HG02885 (cell line): ENCODE results near the gene SAMD7.

Experiments used
- ATAC-seq: cut with Tn5 transposase; IDR thresholded peaks from one replicate; pipeline ENCODE4 v1.9.1; 2021; ENCODE audit warnings: mild to moderate bottlenecking; ENCODE audit not compliant: unreplicated experiment, poor library complexity

The SAMD7 gene, protein sequence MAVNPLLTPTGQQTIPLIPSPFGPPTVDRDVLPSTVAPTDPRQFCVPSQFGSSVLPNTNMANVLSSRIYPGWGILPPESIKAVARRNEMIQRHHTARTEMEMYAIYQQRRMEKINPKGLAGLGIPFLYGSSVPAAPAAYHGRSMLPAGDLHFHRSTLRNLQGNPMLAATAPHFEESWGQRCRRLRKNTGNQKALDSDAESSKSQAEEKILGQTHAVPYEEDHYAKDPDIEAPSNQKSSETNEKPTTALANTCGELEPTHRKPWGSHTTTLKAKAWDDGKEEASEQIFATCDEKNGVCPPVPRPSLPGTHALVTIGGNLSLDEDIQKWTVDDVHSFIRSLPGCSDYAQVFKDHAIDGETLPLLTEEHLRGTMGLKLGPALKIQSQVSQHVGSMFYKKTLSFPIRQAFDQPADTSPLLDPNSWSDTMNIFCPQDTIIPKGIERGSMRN

DNA sequence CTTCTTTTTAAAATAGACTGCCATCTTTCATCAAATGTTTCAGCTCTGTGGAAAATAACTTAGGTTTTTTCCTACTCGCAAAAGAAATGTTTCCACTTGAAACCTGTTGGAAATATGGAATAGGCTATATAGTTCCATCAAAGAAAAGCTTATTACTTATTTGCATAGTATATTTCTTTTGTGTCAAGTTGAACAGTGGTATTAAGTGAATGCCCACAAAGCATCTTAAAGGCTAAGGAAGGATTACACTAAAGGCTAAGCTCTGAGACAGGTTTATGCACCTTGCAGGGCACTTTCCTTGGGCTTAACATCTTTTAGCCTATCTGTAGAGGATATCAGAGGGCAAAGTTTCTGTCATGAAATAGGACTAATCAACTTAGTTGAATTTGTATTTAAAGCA, at the start of gene SAMD7:
Gene SAMD7, plus strand, starts transcription at position 301 of the 400 bp plus-strand sequence. CDS start 7,927 bp downstream, outside the sequence.
- ATAC-seq, result no peak

DNA sequence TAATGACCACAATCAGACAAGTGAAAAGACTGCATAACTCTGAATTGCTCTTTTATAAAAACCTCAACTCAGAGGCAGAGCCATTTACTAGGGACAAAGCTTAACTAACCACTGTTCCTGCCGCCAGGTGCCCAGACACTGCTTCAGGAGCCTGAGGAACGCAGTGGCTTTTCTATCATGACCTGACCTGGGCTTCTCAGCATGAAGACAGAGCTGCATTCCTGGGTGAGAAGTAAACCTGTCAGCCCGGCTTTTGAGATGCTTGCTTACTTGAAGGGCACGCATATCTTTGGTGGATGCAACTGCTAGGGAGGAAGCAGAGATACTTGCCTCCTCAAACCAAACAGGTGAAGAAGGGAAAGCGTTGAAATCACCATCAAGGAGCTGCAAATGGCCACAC, 49.5 kb upstream of the SAMD7 start:
- no peak for ATAC-seq

DNA sequence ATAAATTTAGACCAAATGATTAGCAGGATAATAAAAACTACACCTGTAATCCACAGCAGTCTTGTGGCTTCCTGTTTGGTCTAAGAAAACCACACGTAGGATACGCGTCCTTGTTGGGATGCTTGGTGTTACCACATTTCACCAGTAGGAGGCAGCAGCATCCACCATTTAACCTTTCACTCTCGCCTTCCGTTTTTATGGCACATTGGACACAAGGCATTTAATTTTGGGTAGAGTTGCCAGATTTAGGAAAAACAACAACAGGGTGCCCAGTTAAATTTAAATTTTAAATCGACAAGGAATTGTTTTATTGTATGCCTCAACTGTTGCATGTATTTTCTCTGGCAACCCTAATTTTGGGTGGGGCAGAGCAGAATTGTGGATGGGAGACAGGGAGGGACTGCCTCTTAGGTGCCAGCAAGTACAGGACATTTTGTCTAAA, 47.9 kb upstream of the SAMD7 start:
- peak; percentile 69 for ATAC-seq

DNA sequence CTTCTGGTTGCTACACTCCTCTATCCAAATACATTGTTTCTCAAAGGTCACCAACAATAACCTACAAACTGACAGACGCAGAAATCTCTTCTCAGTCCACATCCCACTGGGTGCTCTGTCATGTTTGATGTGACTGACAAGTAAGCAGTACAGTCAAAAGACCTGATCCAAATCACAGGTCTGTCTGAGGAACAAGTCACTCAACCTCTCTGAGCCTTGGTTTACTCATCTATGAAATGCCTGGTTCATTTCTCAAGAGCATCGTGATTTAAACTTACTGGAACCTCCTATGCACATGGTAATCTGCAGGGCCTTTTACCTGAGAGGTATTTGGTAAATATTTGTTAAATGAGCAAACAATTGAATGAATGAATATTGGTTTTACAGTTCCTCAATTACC, 47.1 kb upstream of the SAMD7 start:
- no peak for ATAC-seq

DNA sequence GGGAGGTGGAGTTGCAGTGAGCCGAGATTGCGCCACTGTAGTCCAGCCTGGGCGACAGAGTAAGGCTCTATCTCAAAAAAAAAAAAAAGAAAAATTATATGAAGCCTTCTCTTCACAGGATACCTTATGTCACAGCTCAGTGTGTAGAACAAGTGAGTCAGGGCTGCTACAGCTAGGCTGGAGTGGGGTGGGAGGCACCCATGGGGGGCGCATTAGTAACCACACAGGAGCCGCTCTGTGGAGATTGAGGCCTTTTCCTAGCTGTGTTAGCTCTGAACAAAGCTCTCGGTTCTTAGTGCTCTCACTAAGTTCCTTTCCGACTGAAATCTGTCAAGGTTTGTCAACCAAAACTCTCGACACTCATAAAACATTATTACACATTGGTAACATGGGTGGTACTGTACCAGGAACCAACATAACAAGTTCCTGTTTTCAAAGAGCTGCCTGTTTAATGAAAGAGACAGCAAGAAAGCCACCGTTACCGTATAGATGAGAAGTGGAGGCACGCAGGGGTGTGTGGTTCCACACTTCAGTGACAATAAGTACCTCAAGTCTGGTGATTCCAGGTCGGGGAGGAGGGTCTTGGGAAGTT, 46.1 kb upstream of the SAMD7 start:
- peak; percentile 41 for ATAC-seq

DNA sequence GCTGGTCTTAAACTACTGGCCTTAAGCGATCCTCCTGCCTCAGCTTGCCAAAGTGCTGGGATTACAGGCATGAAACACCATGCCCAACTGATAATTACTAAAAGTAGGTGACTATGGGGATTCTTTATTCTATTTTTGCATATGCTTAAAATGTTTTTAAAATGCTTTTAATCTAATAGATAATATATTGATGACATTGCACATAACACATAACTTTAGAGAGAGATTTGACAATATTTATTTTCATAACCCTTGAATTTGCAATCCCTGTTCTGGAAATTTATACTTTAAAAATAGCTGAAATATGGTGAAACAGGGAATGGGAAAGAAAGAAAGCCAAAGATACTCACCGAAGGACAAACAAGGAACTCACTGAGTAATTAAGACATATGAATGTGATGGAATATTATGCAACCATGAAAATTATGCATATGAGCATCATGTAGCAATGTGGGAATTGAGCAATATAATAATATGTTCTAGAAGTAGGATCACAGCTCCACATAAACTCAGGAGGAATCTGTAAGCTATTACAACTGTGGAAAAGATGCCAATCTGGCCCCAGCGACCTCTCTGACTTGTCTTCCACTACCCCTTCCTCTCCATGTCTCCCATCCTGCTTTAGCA, 43.7 kb upstream of the SAMD7 start:
- ATAC-seq, result no peak

DNA sequence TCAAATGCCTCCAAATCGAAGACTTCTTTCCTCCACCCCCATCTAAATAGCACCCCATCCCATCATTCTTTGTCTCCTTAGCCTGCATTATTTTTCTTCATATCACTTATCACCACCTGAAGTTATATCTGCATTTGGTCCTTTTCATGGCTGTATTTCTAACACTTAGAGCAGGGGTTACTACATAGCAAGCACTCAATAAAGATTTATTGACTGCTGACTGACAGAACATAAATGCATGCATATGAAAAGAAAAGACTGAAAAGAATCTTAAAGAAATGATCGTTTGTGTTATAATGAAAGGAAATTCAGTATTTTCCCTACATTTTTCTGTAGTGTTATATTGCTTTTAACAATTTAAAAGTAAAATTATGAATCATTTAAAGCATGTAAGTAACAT, 43.0 kb upstream of the SAMD7 start:
- ATAC-seq, result no peak

DNA sequence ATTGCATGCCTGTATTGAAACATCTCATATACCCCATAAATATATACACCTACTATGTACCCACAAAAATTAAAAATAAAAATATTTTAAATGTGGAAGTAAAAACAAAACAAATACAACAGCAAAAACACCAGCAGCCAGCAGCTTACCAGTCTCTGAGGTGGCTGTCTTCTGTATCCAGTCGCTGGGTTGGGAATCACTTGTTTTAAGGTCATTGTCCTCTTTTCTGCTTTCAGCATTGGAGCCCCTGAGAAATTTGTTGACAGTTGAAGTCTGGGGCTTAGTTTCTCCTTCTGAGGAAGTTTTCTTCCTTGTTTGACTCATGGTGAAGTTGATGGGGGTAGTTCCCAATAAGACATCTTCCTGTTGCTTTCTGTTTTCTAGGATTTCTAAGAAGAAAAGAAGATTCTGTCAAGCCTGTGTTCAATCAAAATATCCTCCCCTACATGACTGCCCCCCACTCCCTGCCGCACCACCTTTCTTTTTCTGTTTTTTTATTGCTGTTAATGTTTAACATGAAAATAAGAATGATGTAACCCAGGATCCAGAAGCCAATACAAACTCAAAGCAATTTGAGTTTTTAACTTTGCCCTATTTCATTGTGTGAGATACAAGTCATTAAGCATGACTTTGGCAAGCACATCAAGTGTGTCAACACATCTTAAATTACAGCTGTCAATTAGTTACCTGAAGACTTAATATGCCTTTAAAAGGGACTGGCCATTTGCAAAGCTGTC, 41.7 kb upstream of the SAMD7 start, which contains the start of gene LRRC31:
Gene LRRC31, minus strand, starts transcription at position 452 of the 737 bp plus-strand sequence. Its CDS starts 128 bp downstream, at position 324.
- no peak for ATAC-seq

DNA sequence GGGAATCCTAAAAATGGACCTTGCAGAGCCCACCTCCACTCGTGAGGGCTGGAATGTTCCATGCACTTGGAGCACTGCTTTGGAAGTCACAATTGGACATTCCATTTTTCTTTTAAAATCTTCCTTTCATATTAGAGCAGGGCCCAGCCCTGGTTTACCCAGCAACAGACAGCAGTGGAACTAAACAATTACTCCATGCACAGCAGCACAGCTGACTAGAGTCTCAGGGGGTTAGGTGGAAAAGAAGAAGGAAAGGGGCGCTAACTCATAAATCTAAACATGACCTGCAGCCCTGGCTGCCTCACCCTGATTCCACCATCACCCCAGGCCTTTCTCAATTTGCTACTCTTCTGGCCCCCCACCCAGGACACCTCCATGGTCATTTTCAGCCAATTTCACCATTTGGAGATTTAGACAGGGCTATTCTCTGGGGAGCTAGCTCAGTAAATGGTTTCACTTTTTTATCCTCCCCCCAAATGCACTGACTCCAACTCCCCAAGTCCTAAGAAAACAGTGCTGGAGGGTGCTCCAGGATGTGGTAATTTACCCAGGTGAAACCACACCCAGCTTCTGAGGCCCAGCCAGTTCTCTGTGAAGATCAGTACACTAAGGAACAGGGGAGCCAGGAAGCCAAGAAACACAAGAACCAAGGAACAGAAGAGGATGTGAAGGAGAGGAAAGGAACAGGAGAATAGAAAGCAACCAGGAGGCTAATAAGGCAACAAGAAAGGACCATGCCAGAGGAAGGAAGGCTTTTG, 40.1 kb upstream of the SAMD7 start:
- ATAC-seq, result no peak

DNA sequence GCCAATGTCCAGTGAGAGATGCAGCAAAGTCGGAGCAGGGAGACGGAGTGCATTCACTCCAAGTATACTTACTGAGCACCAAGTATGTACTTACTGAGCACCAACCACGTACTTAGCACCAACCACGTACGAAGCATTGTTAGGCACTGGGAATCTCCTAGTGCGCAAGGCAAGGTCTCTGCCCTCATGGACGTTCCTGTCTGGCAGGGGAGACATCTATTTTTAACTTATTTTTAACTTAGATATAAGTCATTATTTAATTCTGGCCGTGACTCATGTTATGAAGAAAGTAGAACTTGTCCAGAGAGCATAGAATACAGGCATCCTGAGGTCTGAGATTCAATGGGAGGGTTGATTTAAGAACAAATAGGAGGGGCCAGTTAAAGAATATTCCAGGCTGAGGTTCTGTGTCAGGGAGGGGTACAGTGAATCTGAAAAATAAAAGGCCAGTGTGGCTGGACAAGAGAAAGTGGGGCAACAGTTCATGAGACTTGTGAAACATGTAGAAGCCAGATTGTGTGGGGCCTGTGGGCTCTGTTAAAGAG, 32.3 kb upstream of the SAMD7 start:
- ATAC-seq, result no peak

DNA sequence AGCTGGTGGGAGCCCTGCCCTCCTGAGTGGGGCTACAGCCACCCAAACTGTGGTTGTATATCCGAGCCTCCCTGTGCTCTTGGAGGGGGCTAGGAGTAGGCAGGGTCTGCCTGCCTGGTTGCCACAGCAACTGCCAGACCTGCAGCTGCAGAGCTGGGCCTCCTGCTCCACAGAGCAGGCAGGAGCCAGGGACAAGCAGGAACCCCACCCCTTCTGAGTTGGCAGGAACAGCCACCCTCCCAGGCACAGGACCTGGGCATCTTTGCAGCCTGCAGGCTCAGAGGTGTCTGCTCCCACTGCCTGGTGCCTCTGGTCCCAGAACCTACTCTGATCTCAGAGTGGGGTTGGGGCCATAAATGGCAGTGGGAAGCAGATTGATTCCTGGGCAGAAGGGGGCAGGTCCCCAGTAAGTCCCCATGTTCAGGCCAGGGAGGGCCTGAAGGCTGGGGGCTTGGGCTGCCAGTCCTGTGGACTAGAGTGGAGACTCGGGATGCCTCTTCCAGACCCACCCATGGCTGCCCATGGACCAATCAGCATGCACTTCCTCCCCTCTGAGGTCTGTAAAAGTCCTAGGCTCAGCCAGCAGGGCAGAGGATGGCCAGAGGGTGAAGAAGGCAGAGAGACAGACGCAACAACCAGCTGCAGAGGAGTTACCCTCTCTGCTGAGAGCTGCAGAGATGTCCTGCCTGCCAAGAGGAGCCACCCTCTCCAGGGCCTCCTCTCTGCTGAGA, 31.4 kb upstream of the SAMD7 start:
- no peak for ATAC-seq

DNA sequence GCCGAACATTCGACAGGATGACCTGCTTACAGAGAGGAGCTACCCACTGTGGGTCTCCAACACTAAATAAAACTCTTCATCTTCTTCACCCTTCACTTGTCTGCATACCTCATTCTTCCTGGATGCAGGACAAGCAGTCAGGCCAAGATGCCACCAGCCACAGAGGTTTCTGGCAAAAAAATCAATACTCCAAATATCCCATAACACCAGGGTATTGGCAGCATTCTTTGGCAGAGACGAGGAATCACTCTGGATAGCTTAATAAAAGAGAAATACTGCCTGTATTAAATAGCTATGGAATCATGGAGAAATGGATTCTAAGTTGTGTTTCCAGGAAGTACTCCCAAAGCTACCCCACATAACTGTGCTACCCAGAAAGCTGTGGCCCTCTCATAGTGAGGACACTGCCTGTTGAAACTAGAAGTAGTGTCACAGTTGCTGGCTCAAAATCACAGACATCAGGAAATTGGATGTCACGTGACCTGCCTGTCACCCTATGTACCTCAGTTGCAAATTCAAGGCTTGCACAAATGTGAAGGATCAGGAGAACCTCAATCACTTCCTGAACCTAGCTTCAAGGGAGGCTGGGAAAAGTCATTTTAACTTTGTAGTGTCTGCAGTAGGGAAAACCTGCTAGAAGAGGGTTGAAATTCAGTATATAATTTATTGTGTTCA, 30.7 kb upstream of the SAMD7 start:
- ATAC-seq, result no peak

DNA sequence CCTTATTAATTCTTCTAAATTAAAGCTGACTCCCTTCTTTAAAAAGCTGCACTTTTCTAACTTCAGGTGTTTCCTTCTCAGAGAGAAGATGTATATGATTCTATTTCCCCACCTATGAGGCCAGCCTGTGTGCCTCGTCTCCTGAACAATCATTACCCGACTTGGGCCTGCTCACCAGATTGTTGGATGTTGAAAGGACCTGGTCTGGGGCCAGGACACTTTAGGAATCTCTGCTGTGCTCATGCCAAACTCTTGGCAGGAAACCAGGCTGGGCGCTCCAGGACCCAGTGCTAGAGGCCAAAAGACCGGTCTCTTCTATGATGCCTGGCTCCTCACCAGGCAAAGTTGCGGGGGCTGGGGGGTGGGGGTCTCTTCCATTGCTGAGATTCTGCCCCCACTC, 24.7 kb upstream of the SAMD7 start:
- no peak for ATAC-seq

DNA sequence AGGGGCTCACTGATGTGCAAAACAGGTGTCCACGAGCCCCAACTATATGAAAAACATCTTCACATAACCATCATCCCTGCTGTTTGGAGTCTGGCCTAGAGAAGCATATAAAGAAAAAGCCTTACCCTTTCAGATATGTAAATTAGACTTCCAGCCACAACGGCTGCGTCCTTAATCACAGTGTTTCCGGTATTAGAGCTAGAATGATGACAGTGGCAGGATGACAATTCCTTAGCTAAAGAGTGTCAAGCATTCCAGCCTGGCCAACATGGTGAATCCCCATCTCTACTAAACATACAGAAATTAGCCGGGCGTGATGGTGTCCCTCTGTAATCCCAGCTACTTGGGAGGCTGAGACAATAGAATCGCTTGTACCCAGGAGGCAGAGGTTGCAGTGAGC, 19.5 kb upstream of the SAMD7 start:
- no peak for ATAC-seq

DNA sequence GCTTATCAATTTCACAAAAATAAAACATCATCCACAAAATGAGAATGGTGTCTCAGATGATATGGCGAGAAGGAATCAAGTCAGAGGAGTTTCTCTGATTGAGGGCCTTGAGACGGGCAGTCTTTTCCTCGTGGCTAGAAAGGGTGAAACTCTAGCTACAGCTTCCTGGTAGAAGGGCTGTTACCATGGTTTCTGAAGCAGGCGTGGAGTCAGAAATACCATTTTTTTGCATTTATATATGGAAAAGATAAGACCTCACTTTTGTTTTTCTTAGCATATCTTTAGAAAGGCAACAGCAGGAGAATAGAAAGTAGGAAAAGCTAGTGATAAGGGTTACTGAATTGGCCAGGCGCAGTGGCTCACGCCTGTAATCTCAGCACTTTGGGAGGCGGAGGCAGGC, 17.3 kb upstream of the SAMD7 start:
- ATAC-seq, result no peak

DNA sequence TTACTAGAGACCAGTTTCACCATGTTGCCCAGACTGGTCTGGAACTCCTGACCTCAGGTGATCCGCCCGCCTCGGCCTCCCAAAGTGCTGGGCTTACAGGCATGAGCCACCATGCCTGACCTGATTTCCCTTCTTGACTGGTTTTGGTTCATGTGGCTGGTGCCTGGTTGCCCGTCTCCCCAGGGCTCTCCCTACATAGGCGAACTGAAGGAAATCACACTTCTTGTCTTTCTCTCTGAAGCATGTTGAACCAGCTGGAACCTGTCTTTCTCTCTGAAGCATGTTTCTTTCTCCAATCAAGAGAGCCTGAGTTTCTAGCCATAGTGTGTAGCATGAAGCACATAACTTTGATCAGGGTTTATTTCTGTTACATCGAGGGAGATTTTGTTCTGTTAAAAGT, 16.3 kb upstream of the SAMD7 start:
- no peak for ATAC-seq

DNA sequence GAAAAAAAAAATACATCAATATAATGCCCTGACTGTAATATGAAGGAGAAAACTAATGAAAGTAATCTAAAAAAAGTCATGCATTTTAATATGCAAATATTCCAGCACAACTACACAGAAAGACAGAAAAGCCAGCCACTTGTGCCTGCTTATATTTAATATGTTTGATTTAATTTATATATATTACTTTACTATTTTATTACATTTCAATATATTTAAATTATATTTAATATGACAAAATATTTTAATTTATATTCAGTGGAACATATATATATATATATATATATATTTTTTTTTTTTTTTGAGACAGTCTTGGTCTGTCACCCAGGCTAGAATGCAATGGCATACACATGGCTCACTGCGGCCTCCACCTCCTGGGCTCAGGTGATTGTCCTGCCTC, 14.1 kb upstream of the SAMD7 start:
- ATAC-seq, result no peak

DNA sequence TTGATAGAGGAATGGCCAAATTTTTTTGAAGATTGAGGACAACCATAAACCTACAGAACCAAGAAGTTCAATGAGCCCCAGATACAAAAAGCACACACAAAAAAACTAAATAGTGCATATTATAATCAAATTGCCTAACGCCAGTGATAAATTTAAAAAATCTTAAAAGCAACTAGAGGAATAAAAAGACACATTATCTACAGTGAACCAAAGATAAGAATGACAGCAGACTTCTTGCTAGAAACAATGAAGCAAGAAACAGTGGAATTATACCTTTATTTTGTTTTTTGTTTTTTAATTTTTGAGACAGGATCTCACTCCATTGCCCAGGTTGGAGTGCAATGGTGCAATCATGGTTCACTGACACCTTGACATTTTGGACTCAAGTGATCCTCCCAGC, 9.9 kb upstream of the SAMD7 start:
- no peak for ATAC-seq
